ENCODE measurements around the gene MYO1D.
"Not testable (repeated sequence)": the region's sequence is repeated elsewhere in the genome, so short reads cannot be mapped to it uniquely, and the experiment has no call there.

MYO1D gene

GRCh38 chr17:32536736-32537643 is 339.9 kb downstream of the MYO1D start:
- H3K9me3 Mint-ChIP-seq (ENCODE audit: low read depth): no peaks in the 10 kb centered on the region
- H3K27ac Mint-ChIP-seq: no peak overlapping the region
- H3K36me3 Mint-ChIP-seq: peaks cover 2% of the 10 kb centered on the region
- peaks cover 2% of the 10 kb centered on the region for H3K4me1 Mint-ChIP-seq (ENCODE audit: low read depth)
- no peaks in the 10 kb centered on the region for H3K27me3 Mint-ChIP-seq
- H3K4me3 Mint-ChIP-seq: no peak overlapping the region

GRCh38 chr17:32533296-32533695 is 343.6 kb downstream of the MYO1D start:
- Mint-ChIP-seq H3K4me1 (ENCODE audit: low read depth) (peaks cover 13% of the 10 kb centered on the region), H3K27me3 (no peaks in the 10 kb centered on the region), H3K36me3 (peaks cover 2% of the 10 kb centered on the region), H3K9me3 (ENCODE audit: low read depth) (no peaks in the 10 kb centered on the region), H3K4me3 (no peak overlapping the region), H3K27ac (no peak overlapping the region)

- H3K36me3 Mint-ChIP-seq: peaks cover 2% of the 10 kb centered on the region
- peaks cover 25% of the 10 kb centered on the region for H3K4me1 Mint-ChIP-seq (ENCODE audit: low read depth)
- no peaks in the 10 kb centered on the region for H3K27me3 Mint-ChIP-seq
- H3K27ac Mint-ChIP-seq: no peak overlapping the region
- H3K4me3 Mint-ChIP-seq: no peak overlapping the region
- H3K9me3 Mint-ChIP-seq (ENCODE audit: low read depth): no peaks in the 10 kb centered on the region
These were observed 347.3 kb downstream of the MYO1D start for GRCh38 chr17:32529604-32530003.

- Mint-ChIP-seq H3K27ac (peak overlapping the region; percentile 12), H3K4me3 (no peak overlapping the region), H3K4me1 (ENCODE audit: low read depth) (peaks cover 30% of the 10 kb centered on the region), H3K9me3 (ENCODE audit: low read depth) (no peaks in the 10 kb centered on the region), H3K36me3 (peaks cover 2% of the 10 kb centered on the region), H3K27me3 (no peaks in the 10 kb centered on the region)
These were observed 348.1 kb downstream of the MYO1D start for GRCh38 chr17:32528825-32529224.

- Mint-ChIP-seq H3K4me1 (ENCODE audit: low read depth) (peaks cover 43% of the 10 kb centered on the region), H3K4me3 (no peak overlapping the region), H3K36me3 (no peaks in the 10 kb centered on the region), H3K27me3 (no peaks in the 10 kb centered on the region), H3K9me3 (ENCODE audit: low read depth) (no peaks in the 10 kb centered on the region), H3K27ac (peak overlapping the region; percentile 41)
These were observed 349.8 kb downstream of the MYO1D start for GRCh38 chr17:32527146-32527545.

GRCh38 chr17:32525122-32525521 is 351.8 kb downstream of the MYO1D start:
- no peaks in the 10 kb centered on the region for H3K9me3 Mint-ChIP-seq (ENCODE audit: low read depth)
- no peak overlapping the region for H3K4me3 Mint-ChIP-seq
- no peaks in the 10 kb centered on the region for H3K27me3 Mint-ChIP-seq
- H3K4me1 Mint-ChIP-seq (ENCODE audit: low read depth): peaks cover 58% of the 10 kb centered on the region
- H3K36me3 Mint-ChIP-seq: no peaks in the 10 kb centered on the region
- peak overlapping the region; percentile 66 for H3K27ac Mint-ChIP-seq

- H3K27me3 Mint-ChIP-seq; H3K4me3 Mint-ChIP-seq; H3K36me3 Mint-ChIP-seq; H3K9me3 Mint-ChIP-seq (ENCODE audit: low read depth): not testable (repeated sequence)
- H3K27ac Mint-ChIP-seq: peak overlapping the region; percentile 96
- peaks cover 62% of the 10 kb centered on the region for H3K4me1 Mint-ChIP-seq (ENCODE audit: low read depth)
These were observed 352.4 kb downstream of the MYO1D start for GRCh38 chr17:32524553-32524880.

GRCh38 chr17:32523827-32524552 is 352.9 kb downstream of the MYO1D start:
- peaks cover 60% of the 10 kb centered on the region for H3K4me1 Mint-ChIP-seq (ENCODE audit: low read depth)
- no peaks in the 10 kb centered on the region for H3K9me3 Mint-ChIP-seq (ENCODE audit: low read depth)
- no peaks in the 10 kb centered on the region for H3K36me3 Mint-ChIP-seq
- H3K4me3 Mint-ChIP-seq: peak overlapping the region; percentile 79
- peak overlapping the region; percentile 96 for H3K27ac Mint-ChIP-seq
- no peaks in the 10 kb centered on the region for H3K27me3 Mint-ChIP-seq

- peaks cover 60% of the 10 kb centered on the region for H3K4me1 Mint-ChIP-seq (ENCODE audit: low read depth)
- no peaks in the 10 kb centered on the region for H3K27me3 Mint-ChIP-seq
- H3K4me3 Mint-ChIP-seq: peak overlapping the region; percentile 79
- no peaks in the 10 kb centered on the region for H3K36me3 Mint-ChIP-seq
- H3K9me3 Mint-ChIP-seq (ENCODE audit: low read depth): no peaks in the 10 kb centered on the region
- peak overlapping the region; percentile 96 for H3K27ac Mint-ChIP-seq
These were observed 353.8 kb downstream of the MYO1D start for GRCh38 chr17:32523017-32523680.

GRCh38 chr17:32520737-32521404 is 356.1 kb downstream of the MYO1D start:
- Mint-ChIP-seq H3K4me1 (ENCODE audit: low read depth) (peaks cover 76% of the 10 kb centered on the region), H3K36me3 (no peaks in the 10 kb centered on the region), H3K27me3 (no peaks in the 10 kb centered on the region), H3K9me3 (ENCODE audit: low read depth) (no peaks in the 10 kb centered on the region), H3K4me3 (peak overlapping the region; percentile 77), H3K27ac (peak overlapping the region; percentile 76)

- Mint-ChIP-seq H3K9me3 (ENCODE audit: low read depth) (no peaks in the 10 kb centered on the region), H3K4me1 (ENCODE audit: low read depth) (peaks cover 82% of the 10 kb centered on the region), H3K27ac (peak overlapping the region; percentile 76), H3K27me3 (no peaks in the 10 kb centered on the region), H3K36me3 (no peaks in the 10 kb centered on the region), H3K4me3 (peak overlapping the region; percentile 77)
These were observed 356.7 kb downstream of the MYO1D start for GRCh38 chr17:32520104-32520701.

GRCh38 chr17:32519228-32520103 is 357.5 kb downstream of the MYO1D start:
- peak overlapping the region; percentile 76 for H3K27ac Mint-ChIP-seq
- no peaks in the 10 kb centered on the region for H3K36me3 Mint-ChIP-seq
- no peaks in the 10 kb centered on the region for H3K9me3 Mint-ChIP-seq (ENCODE audit: low read depth)
- H3K4me3 Mint-ChIP-seq: peak overlapping the region; percentile 77
- H3K4me1 Mint-ChIP-seq (ENCODE audit: low read depth): peaks cover 84% of the 10 kb centered on the region
- no peaks in the 10 kb centered on the region for H3K27me3 Mint-ChIP-seq

- H3K9me3 Mint-ChIP-seq (ENCODE audit: low read depth): no peaks in the 10 kb centered on the region
- peak overlapping the region; percentile 57 for H3K4me3 Mint-ChIP-seq
- H3K27ac Mint-ChIP-seq: peak overlapping the region; percentile 61
- no peaks in the 10 kb centered on the region for H3K36me3 Mint-ChIP-seq
- no peaks in the 10 kb centered on the region for H3K27me3 Mint-ChIP-seq
- H3K4me1 Mint-ChIP-seq (ENCODE audit: low read depth): peaks cover 78% of the 10 kb centered on the region
These were observed 358.2 kb downstream of the MYO1D start for GRCh38 chr17:32518646-32519227.

Data from activated naive CD8-positive, alpha-beta T cell (primary cell).